ENCODE measurements around the gene NME3. TPM values are rescaled to one million over a fixed set of nuclear protein-coding genes. Genes with fewer than 3 reads are reported as not detected.
A peak's percentile ranks its signal among the peaks of the same experiment; 100 is the strongest.

NME3 gene
- total RNA-seq, 1 donor from 2014 or later = 15.6 TPM

DNA sequence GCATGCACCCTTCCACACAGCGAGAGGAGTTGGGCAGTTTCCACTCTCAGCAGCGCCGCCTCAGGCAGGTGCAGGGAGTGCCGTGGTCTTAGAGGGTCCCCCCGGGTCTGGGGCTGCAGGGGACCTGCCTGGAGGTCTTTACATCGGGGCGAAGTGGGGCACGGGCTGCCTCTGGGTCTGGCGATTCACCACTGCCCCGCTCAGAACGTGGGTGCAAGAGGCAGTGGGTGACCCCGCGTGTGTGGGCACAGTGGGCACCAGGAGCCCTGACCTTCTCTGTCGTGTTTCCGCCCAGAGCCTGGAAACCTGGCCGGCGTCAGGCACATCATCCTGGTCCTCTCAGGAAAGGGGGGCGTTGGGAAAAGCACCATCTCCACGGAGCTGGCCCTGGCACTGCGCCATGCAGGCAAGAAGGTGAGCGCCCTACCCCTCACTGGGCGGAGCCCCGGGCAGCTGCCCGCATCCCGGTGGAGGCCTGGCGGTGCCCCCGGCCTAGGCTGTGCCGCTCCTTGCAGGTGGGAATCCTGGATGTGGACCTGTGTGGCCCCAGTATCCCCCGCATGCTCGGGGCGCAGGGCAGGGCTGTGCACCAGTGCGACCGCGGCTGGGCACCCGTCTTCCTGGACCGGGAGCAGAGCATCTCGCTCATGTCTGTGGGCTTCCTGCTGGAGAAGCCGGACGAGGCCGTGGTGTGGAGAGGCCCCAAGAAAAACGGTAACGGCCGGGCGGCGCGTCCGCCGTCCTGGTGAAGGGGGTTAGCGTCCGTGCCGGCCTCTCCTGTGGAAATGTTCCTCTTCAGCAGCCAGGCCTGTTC, 15.1 kb upstream of the NME3 start:
- no peak for DNase-seq (ENCODE audit: low spot score)
- peaks cover 11% of the 10 kb centered on the region for H3K4me1 Mint-ChIP-seq
- H3K27ac Mint-ChIP-seq = no peak overlapping the region
- Histone ChIP-seq H3K9me3 (ENCODE audit: low read depth) (no peaks in the 10 kb centered on the region), H3K4me2 (no peak overlapping the region), H4K20me1 (ENCODE audit: low read depth) (peaks cover 31% of the 10 kb centered on the region), H3K27ac (no peak overlapping the region), H3K4me1 (peaks cover 1% of the 10 kb centered on the region), H3F3A (ENCODE audit: low read depth) (peaks cover 6% of the 10 kb centered on the region), H3K27me3 (no peaks in the 10 kb centered on the region), H3K9ac (no peak overlapping the region), H3K79me2 (ENCODE audit: low read depth) (peaks cover 34% of the 10 kb centered on the region), H3K4me3 (no peak overlapping the region), H2AFZ (replicated peaks) (no peak overlapping the region), H3K36me3 (no peaks in the 10 kb centered on the region)
- H3K27me3 Mint-ChIP-seq (ENCODE audit: insufficient read depth, low read depth) = peaks cover 7% of the 10 kb centered on the region
- H3K4me3 Mint-ChIP-seq = no peak overlapping the region
- TF ChIP-seq EZH2 (IDR thresholded peaks at IDR 0.05) (no peak), EZH2phosphoT487 (IDR thresholded peaks at IDR 0.05) (no peak)
- TF ChIP-seq, protein P1, sequence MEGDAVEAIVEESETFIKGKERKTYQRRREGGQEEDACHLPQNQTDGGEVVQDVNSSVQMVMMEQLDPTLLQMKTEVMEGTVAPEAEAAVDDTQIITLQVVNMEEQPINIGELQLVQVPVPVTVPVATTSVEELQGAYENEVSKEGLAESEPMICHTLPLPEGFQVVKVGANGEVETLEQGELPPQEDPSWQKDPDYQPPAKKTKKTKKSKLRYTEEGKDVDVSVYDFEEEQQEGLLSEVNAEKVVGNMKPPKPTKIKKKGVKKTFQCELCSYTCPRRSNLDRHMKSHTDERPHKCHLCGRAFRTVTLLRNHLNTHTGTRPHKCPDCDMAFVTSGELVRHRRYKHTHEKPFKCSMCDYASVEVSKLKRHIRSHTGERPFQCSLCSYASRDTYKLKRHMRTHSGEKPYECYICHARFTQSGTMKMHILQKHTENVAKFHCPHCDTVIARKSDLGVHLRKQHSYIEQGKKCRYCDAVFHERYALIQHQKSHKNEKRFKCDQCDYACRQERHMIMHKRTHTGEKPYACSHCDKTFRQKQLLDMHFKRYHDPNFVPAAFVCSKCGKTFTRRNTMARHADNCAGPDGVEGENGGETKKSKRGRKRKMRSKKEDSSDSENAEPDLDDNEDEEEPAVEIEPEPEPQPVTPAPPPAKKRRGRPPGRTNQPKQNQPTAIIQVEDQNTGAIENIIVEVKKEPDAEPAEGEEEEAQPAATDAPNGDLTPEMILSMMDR (IDR thresholded peaks at IDR 0.05) = no peak
- H3K36me3 Mint-ChIP-seq = peaks cover 4% of the 10 kb centered on the region
- H3K9me3 Mint-ChIP-seq = no peaks in the 10 kb centered on the region

DNA sequence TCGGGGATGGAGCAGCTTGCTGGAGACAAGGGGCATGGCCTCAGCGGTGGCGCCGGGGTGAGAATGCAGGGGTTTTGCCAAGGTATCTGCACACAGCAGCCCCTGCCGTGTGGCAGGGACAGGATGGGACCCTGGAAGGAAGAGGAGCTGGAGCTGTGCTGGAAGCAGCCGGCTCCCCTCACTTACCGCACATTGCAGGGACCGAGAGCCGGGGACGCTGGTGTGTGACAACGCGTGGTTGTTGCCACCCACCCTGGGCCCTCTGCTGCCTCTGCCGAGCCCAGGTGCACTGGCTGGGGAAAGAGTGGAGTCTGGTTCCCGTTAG, 14.5 kb upstream of the NME3 start:
- H3F3A ChIP-seq (ENCODE audit: low read depth) = peaks cover 12% of the 10 kb centered on the region
- no peak overlapping the region for H3K4me2 ChIP-seq
- H3K4me1 ChIP-seq = peaks cover 6% of the 10 kb centered on the region
- H3K9ac ChIP-seq = no peak overlapping the region
- H3K4me3 ChIP-seq = no peak overlapping the region
- H3K9me3 Mint-ChIP-seq = no peaks in the 10 kb centered on the region
- TF ChIP-seq, protein P1 (IDR thresholded peaks at IDR 0.05) = no peak
- no peak for TF ChIP-seq EZH2 (IDR thresholded peaks at IDR 0.05)
- TF ChIP-seq EZH2phosphoT487 (IDR thresholded peaks at IDR 0.05) = no peak
- H3K27me3 Mint-ChIP-seq (ENCODE audit: insufficient read depth, low read depth) = peaks cover 9% of the 10 kb centered on the region
- no peaks in the 10 kb centered on the region for H3K36me3 ChIP-seq
- no peak for DNase-seq (ENCODE audit: low spot score)
- H3K79me2 ChIP-seq (ENCODE audit: low read depth) = peaks cover 41% of the 10 kb centered on the region
- H4K20me1 ChIP-seq (ENCODE audit: low read depth) = peaks cover 37% of the 10 kb centered on the region
- no peak overlapping the region for H2AFZ ChIP-seq (replicated peaks)
- peaks cover 15% of the 10 kb centered on the region for H3K4me1 Mint-ChIP-seq
- no peak overlapping the region for H3K27ac ChIP-seq
- H3K9me3 ChIP-seq (ENCODE audit: low read depth) = no peaks in the 10 kb centered on the region
- no peaks in the 10 kb centered on the region for H3K27me3 ChIP-seq
- peak overlapping the region; percentile 46 for H3K4me3 Mint-ChIP-seq
- H3K36me3 Mint-ChIP-seq = peaks cover 4% of the 10 kb centered on the region
- H3K27ac Mint-ChIP-seq = no peak overlapping the region

DNA sequence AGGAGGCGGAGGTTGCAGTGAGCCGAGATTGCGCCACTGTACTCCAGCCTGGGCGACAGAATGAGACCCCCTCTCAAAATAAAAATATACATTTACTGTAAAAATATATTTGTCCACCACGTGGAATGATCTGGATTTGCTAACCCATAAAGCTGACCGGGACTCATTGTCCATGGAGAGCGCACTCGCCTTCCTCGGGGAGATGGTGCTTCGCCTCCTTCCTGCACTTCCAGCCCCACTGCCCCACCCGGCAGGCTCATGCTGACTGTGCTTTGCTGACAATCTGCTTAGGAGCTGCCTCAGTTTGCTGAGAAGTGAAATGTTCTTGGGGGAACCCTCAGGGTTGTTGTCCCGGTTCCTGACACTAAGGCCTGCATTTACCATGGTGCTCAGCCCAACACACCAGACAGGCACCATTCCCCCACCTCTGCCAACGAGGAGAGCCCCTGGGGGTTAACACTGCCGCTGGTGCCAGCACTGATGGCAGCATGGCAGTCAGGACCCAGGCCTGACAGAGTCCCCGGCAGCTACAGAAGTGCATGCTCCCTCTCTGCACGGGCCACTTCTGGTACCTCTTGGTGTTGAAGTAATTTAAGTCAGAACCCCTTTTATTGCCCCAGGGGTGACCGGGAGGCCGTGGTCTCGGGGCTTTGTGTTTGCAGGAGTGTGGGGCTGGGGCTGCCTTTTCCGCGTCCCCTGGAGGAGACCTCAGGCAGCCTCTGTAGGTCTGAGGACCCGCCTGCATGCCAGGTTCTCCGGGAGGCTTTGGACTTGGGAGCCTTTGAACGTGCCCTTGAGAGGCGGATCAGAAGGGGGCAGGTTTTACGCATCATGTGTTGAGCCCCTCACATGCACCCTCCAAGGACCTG, 13.9 kb upstream of the NME3 start:
- H3K79me2 ChIP-seq (ENCODE audit: low read depth) = peaks cover 43% of the 10 kb centered on the region
- peaks cover 16% of the 10 kb centered on the region for H3F3A ChIP-seq (ENCODE audit: low read depth)
- no peak overlapping the region for H3K27ac Mint-ChIP-seq
- no peak overlapping the region for H2AFZ ChIP-seq (replicated peaks)
- H3K27ac ChIP-seq = no peak overlapping the region
- H3K36me3 Mint-ChIP-seq = peaks cover 4% of the 10 kb centered on the region
- H3K9me3 Mint-ChIP-seq = no peaks in the 10 kb centered on the region
- no peak overlapping the region for H3K4me3 ChIP-seq
- no peak overlapping the region for H3K4me2 ChIP-seq
- peaks cover 39% of the 10 kb centered on the region for H4K20me1 ChIP-seq (ENCODE audit: low read depth)
- peaks cover 9% of the 10 kb centered on the region for H3K27me3 Mint-ChIP-seq (ENCODE audit: insufficient read depth, low read depth)
- TF ChIP-seq EZH2 (IDR thresholded peaks at IDR 0.05) (no peak), EZH2phosphoT487 (IDR thresholded peaks at IDR 0.05) (no peak)
- TF ChIP-seq, protein P1 (IDR thresholded peaks at IDR 0.05) = no peak
- no peak for DNase-seq (ENCODE audit: low spot score)
- peaks cover 15% of the 10 kb centered on the region for H3K4me1 Mint-ChIP-seq
- no peaks in the 10 kb centered on the region for H3K27me3 ChIP-seq
- H3K4me1 ChIP-seq = peaks cover 6% of the 10 kb centered on the region
- H3K36me3 ChIP-seq = no peaks in the 10 kb centered on the region
- no peaks in the 10 kb centered on the region for H3K9me3 ChIP-seq (ENCODE audit: low read depth)
- H3K9ac ChIP-seq = no peak overlapping the region
- peak overlapping the region; percentile 75 for H3K4me3 Mint-ChIP-seq

All from neural progenitor cell (in vitro differentiated cells).